GM18873 (cell line): ENCODE measurements around the gene USP34.

Experiments used
- ATAC-seq: cut with Tn5 transposase; IDR thresholded peaks from one replicate; pipeline ENCODE4 v1.9.1; 2021; ENCODE audit warnings: mild to moderate bottlenecking, moderate library complexity, moderate number of reproducible peaks; ENCODE audit not compliant: unreplicated experiment, low FRiP score

The USP34 gene

DNA sequence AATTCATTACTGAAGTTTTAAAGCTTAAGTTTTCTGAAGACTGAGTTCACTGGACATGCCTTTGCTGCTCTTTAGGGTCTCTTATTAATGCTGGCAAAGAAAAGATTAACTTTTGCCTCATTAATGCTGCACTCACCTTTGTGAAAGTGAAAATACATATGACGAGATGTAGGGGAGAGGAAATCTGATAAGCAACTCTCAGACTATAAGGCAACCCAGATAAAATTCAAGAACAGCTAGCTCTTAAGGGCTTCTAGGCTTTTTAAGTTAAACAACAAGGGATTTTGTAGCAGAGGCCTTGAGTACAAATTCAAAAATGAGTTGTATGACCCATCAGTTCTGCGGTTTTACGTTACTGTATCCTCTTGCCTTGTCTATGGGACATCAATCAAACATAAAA is 143.7 kb downstream of the USP34 start:
- no peak for ATAC-seq

DNA sequence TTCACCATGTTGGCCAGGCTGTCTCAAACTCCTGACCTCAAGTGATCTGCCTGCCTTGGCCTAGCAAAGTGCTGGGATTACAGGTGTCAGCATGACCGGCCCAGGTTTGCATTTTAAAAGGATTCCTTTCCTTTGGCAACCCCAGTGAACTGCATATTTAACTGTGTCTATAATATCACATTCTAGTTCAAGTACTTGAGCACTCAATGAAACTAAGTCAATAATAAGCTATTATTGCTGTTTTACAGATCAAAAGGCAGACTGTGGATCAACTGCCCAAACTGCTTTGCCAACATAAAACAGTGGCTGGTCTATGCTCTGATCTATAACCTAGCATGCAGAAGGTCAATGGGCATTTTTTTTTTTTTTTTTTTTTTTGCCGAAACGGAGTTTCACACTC is 144.5 kb downstream of the USP34 start:
- no peak for ATAC-seq

DNA sequence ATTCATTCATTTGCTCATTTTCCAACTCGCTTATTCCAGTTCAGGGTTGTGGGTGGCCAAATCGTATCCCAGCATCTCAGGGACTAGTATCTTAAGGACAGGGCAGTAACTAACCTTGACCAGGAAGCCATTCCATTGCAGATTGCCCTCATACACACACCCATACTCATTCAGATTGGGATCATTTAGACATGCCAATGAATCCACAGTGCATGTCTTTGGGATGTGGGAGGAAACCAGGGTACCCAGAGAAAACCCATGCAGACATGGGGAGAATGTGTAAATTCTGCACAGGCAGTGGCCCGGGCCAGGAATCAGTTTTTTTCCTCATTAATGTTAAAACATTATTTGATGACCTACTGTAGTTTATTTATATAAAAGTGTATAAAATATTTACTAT is 150.7 kb downstream of the USP34 start:
- no peak for ATAC-seq

DNA sequence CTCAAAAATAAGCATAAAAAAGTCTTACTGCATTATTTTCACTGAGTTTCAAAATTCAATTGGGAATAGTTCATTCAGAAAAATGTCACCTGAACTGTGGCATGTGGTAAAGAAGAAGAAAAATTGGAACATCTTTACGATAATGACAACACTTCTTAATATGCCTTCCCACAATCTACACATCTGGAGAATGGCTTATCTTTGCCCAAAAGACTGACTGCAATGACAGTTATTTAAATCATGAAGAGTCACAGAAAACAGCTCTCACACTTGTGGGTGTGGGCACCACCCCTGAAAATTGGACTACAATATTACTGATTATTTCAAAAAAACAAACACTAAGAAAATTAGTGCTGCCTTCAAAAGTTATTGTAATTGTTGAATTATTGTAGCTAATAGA is 152.3 kb downstream of the USP34 start:
- no peak for ATAC-seq

DNA sequence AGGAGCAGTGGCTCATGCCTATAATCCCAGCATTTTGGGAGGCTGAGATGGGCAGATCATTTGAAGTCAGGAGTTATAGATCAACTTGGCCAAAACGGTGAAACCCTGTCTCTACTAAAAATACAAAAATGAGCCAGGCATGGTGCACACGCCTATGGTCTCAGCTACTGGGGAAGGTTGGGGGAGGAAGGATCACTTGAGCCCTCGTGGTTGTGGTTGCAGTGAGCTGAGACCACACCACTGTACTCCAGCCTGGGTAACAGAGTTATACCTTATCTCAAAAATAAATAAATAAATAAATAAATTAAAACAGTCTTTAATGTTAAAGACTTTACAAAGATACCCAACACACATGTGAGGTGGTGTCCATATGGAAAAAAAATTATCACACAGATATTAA is 174.9 kb downstream of the USP34 start:
- ATAC-seq: no peak

DNA sequence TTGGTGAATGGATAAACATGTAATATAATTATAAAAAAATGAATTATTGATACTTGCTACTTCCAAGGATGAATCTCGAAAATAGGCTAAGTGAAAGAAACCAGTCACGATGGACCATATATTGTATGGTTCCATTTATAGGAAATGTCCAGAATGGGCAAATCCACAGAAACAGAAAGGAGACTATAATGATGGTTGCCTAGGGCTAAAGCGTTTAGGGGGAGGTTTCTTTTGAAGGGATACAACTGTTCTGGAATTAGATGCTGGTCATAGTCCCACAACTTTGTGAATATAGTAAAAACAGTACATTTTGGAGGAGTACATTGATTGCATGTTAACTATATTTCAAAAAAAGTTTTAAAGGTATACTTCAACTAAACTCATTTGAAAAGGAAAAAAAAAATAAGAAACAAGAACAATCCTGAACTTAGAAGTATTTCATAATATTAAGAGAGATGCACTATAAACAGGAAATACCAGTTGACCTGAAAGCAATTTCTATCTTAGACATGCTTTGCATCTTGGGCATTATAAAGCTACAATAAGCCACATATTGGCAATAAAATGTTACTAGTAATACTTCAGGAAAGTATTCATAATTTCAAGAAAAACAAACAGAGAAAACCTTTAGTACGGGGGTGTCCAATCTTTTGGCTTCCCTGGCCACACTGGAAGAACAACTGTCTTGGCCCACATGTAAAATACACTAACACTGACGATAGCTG is 178.9 kb downstream of the USP34 start:
- ATAC-seq: no peak

DNA sequence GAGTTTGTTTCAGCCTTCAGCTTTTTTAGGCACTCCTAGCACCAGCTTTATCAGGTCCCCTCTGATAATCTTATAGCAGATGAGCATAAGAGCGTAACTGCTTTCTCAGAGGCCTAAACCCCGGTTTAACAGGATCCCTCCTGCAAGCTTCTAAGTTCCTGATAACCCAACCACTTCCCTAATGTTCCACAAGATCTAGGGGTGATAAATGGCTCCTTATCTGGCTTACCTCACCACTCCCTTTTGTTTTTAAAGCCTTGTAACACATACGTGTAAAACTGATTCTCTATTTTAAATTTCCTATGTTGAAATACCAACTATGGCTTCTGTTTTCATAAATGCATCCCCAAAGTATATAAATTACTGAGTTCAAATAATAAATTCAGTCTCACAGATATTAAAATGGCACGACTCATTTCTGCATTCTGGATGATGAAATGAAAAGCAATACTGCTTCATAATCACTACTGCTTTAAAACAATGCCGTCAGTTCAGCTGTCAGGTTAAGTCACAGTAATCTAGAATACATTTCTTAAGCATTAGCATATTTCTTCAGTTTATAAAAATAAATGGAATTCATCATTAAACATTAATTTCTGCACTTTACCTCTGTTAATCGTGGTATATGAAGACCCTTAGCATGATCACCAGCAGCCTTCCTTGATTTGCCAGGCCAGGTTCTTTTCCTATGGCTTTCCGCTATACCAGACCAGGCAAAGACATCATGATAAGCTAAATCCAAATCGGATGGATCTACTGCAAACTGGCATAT is 182.6 kb downstream of the USP34 start:
- no peak for ATAC-seq

DNA sequence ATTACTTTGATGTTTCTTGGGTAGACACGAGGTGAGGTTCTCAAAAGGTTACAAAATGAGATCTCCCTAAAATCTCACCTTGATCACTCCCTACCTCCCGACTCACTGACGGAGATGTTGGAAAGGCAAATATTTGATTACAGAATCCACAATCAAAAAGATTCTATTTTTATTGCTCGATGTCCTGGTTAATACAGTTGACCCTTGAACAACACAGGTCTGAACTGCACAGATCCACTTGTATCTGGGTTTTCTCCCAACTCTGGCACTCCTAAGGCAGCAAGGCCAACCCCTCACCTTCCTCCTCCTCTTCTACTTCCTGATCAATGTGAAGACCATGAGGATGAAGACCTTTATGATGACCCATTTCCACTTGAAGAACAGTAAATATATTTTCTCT is 183.6 kb downstream of the USP34 start:
- ATAC-seq: no peak

DNA sequence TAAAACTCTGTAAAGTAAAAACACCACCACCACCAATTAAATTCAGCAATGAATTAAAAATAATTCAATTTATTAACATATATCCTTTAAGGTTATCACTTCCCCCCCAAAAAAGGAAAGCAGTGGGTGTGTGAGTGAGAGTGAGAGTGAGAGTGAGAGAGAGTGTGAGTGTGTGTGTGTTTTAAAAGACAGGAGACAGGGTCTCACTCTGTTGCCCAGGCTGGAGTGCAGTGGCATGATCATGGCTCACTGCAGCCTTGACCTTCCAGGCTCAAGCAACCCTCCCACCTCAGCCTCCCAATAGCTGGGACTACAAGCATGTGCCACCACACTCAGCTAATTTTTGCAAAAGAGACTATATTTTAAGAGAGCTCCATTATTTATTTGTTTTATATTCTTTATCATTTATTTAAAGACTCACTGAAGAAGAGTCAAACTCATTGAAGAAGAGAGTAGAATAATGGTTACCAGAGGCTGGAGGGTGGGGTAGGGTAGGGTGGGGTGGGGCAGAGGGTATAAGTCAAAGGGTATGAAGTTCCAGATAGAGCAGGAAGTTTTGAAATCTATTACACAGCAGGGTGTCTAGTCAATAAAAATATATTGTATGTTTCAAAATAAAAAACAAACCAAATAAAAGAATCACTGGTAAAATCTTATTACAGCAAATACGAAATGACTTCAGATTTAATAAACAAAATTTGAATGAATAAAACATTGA is 187.3 kb downstream of the USP34 start:
- ATAC-seq: no peak

DNA sequence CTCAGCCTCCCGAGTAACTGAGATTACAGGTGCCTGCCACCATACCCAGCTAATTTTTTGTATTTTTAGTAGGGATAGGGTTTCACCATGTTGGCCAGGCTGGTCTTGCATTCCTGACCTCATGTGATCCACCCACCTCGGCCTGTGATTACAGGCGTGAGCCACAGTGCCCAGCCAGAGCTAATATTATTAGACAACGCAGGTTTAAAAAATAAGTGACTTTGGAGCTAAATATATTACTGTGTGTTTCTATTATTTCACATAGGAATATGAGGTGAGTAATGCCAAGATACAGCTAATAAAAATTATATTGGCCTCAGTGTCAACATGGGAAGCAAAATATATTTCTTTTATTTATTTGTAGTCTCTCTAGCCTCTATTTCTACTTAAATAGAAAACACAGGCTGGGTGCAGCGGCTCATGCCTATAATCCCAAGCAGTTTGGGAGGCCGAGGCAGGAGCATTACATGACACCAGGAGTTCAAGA is 188.7 kb downstream of the USP34 start:
- no peak for ATAC-seq

DNA sequence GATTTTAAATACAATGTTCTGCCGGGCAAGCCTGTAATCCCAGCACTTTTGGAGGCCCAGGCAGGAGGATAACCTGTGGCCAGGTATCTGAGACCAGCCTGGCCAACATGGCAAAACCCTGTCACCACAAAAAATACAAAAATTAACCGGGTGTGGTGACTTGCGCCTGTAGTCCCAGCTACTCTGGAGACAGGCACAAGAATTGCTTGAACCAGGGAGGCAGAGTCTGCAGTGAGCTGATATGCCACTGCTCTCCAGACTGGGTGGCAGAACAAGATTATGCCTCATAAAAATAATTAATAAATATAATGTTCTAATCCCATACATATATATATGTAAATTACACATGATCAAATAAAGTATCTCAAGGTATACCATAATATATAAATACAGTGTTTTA is 189.6 kb downstream of the USP34 start:
- no peak for ATAC-seq

DNA sequence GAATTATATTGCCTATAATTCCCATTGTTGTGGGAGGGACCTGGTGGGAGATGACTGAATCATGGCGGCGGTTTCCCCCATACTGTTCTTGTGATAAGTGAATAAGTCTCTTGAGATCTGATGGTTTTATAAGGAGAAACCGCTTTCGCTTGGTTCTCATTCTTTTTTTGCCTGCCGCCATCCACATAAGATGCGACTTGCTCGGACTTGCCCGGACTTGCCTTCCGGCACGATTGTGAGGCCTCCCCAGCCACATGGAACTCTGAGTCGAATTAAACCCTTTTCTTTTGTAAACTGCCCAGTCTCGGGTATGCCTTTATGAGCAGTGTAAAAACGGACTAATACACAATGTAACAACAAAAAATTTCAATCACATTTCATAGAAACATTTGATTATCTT is 193.1 kb downstream of the USP34 start:
- no peak for ATAC-seq

DNA sequence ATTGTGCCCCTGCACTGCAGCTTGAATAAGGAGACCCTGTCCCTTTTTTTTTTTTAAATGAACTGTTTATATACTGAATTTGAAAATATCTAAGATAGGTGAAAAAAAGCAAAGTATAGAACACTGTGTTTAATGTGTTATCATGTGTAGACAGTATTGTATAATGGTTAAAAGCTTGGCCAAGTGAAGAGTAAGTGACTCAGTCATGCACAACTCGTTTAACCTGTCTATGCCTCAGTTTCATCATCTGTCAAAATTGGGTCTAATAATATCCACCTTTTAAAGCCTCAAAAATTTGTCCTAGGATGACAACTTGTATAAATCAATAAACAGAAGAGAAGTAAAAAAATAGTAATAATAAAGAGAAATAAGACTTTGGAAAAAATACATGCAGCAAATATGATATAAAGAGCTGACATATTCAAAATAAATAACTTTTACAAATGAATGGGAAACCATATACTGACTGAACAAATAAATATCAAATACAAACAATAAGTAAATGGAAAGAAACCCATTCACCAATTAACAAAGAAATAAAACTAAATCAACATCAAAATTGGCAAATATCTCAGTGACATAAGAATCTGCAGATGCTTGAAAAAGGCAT is 195.2 kb downstream of the USP34 start:
- ATAC-seq: no peak

DNA sequence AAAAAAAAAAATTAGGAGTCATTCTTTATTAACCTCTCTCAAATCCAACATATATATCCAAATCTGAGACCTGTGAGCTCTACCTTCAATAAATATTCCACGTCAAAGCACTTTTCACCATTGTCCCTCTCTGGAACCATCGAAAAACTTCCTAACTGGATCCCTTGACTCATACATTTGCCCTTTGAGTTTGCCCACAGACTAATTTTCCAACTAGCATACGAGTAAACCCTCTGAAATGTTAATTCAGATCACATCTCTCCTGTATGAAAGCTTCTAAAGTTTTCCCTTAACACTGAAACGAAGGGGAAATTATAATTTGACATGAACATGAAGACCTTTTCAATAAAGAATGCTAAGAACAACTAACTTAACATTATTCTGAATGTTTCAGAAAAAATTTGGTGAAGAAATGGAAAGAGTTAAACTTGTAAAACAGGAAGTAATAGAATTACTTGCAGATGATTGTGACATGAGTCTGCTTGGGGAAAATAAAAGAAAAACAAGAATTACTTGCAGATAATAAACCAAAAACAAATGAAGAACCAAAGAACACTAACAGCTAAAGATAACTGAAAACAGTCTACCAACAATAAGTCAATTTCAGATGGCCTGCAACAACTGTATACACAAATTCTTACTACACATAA is 198.3 kb downstream of the USP34 start:
- ATAC-seq: no peak

DNA sequence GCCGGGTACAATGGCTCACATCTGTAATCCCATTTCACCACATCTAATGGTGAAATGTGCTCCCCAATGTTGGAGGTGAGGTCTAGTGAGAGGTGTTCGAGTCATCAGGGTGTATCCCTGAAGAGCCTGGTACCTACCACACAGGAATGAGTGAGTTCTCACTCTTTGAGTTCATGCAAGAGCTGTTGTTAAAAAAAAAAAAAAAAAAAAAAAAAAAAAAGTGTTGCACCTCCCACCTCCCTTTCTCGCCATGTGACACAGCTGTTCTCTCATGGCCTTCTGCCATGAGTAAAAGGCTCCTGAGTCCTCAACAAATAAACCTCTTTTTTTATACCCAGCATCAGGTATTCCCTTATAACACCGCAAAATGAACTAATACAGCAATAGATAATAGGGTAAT is 202.6 kb downstream of the USP34 start:
- no peak for ATAC-seq

DNA sequence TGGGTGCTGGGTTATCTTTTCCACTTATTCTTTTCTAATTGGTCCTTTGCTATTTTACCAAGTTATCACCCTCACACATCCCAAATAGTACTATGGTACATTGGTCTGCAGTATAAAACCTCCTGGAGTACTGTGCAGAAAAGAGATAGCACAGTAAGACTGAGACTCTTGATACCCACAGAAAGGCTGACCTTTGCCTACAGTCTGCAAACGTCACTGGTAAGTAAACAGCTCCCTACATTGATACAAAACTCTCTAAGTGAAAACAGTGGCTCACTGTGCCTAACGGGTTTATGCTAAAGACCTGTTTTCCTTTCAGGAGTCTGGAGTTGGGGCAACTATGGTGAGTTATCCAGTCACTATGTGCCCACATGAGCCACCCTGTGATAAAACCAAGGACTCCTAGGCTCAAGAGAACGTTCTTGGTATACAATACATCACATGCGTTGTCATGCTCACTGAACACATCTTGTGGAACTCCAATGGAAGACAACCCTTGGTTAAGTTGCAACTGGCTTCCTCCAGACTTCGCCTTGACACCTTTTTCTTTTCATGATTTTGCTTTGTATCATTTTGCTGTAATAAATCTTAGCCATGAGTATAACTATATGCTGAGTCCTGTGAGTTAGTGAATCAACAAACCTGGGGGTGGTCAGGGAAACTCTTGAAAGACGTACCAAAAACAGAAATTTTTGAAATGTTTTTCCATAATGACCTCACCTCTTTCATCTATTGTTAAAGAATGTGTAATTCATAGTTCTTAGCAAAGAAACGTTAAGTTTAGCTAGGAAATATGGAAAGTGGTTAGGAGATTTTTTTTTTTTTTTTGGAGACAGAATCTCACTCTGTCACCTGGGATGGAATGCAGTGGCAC is 204.0 kb downstream of the USP34 start:
- ATAC-seq: no peak

DNA sequence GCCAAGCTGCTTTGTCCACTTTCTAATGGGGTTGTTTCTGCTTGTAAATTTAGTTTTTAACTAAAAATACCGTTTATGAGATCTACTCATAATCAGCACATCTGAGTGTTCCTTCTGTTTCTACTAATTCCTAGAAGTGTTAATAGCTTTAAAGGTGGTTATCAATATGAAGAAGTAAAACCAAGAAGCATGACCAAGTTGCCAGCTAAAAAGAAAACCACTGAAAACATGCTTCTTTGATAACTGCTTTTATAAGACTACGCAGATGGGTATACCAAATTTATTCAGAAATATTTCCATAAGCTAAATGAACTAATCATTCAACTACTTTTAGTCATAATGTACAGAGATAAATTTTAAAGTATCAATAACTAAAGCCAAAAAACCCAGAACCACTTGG is 207.1 kb downstream of the USP34 start:
- ATAC-seq: no peak

DNA sequence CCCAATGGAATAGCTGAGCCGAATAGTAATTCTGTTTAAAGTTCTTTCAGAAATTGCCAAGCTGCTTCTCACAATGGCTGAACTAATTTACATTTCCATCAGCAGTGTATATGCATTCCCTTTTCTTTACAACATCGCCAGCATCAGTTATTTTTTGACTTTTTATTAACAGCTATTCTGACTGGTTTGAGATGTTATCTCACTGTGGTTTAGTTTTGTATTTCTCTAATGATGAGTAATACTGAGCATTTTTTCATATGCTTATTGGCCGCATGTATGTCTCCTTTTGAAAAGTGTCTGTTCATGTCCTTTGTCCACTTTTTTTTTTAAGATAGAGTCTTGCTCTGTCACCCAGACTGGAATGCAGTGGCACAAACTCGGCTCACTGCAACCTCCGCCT is 208.2 kb downstream of the USP34 start:
- no peak for ATAC-seq

DNA sequence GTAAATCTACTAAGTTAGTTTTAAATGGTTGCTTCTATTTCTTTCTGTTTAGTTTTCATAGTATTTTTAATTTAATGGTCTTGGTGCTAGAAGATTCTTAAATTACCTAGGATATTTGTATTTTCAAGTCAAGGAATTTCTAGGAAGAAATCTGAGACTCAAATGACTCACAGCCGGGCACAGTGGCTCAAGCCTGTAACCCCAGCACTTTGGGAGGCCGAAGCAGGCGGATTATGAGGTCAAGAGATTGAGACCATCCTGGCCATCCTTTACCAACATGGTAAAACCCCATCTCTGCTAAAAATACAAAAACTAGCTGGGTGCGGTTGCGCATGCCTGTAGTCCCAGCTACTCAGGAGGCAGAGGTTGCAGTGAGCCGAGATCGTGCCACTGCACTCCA is 213.4 kb downstream of the USP34 start:
- ATAC-seq: no peak
